Smooth muscle cell (in vitro differentiated cells): ENCODE data around the gene ATP8A2. TPM values are rescaled to one million over a fixed set of nuclear protein-coding genes. Genes with fewer than 3 reads are reported as not detected.

Source experiments
- DNase-seq: peaks from one replicate; lab custom pipeline; 2025; ENCODE audit not compliant: unreplicated experiment; lab: John Stamatoyannopoulos, UW
- H2AFZ ChIP-seq: fragments of 200-600 bp; sonication (generic); 2 replicates; pipeline ENCODE4 v1.6.0; 2016; ENCODE audit warnings: antibody characterized with exemption, low read depth, mild to moderate bottlenecking
- H3F3A ChIP-seq: fragments of 200-600 bp; sonication (generic); 2 replicates; pipeline ENCODE4 v1.6.0; 2017; ENCODE audit warnings: antibody characterized with exemption, low read depth
- H3K27ac ChIP-seq: fragments of 200-600 bp; sonication (generic); 2 replicates; pipeline ENCODE4 v1.5.1; 2016; ENCODE audit warnings: low read depth, mild to moderate bottlenecking
- H3K27me3 ChIP-seq: fragments of 200-600 bp; sonication (generic); 2 replicates; pipeline ENCODE4 v1.6.1; 2016; ENCODE audit warnings: low read depth, mild to moderate bottlenecking
- H3K36me3 ChIP-seq: fragments of 200-600 bp; sonication (generic); 2 replicates; pipeline ENCODE4 v1.5.1; 2016; ENCODE audit warnings: low read depth
- H3K4me1 ChIP-seq: fragments of 200-600 bp; sonication (generic); 2 replicates; pipeline ENCODE4 v1.5.1; 2016; ENCODE audit warnings: low read depth
- H3K4me2 ChIP-seq: fragments of 200-600 bp; sonication (generic); 2 replicates; pipeline ENCODE4 v1.6.0; 2016; ENCODE audit warnings: mild to moderate bottlenecking
- H3K4me3 ChIP-seq: fragments of 200-600 bp; sonication (generic); 2 replicates; pipeline ENCODE4 v1.5.1; 2016; ENCODE audit warnings: mild to moderate bottlenecking
- H3K79me2 ChIP-seq: fragments of 200-600 bp; sonication (generic); 2 replicates; pipeline ENCODE4 v1.6.0; 2016; ENCODE audit warnings: low read depth, mild to moderate bottlenecking
- H3K9ac ChIP-seq: fragments of 200-600 bp; sonication (generic); 2 replicates; pipeline ENCODE4 v1.6.0; 2016; ENCODE audit warnings: low read depth
- H3K9me3 ChIP-seq: fragments of 200-600 bp; sonication (generic); replicated peaks from 2 replicates; pipeline ENCODE4 v1.5.1; 2016; ENCODE audit warnings: low read depth
- H4K20me1 ChIP-seq: fragments of 200-600 bp; sonication (generic); 2 replicates; pipeline ENCODE4 v1.6.0; 2016; ENCODE audit warnings: low read depth
- whole genome bisulfite sequencing: methylation state at CpG from one replicate; pipeline ENCODE4 v1.1.7; 2016; ENCODE audit warnings: low lambda C conversion rate; 5-methylcytosine and 5-hydroxymethylcytosine counted together
- polyA plus RNA-seq: library from polyadenylated mRNA; unstranded; fragments of >200 nt; fragmentation: Nextera tagmentation; extraction: Ambion mirVana; gene quantifications from 2 replicates; pipeline ENCODE4 v1.2.1, GENCODE V29; 2016
- total RNA-seq: library from RNA; depleted of rRNA; stranded (reverse); fragments of >200 nt; gene quantifications from 2 replicates; pipeline ENCODE4 v1.2.3, GENCODE V29; 2014
- TF ChIP-seq, protein P1 (sequence below): fragments of 200-600 bp; sonication (generic); IDR thresholded peaks from 2 replicates; pipeline ENCODE4 v1.5.1; 2017; ENCODE audit warnings: borderline replicate concordance, mild to moderate bottlenecking, antibody characterized with exemption; ENCODE audit not compliant: insufficient read depth, poor library complexity, severe bottlenecking

The ATP8A2 gene
- total and polyA plus RNA-seq, 2 experiments from 2014 or later: under 0.01 to 0.06 TPM

GRCh38 chr13:25933520-25933919 lies 561.7 kb downstream of the ATP8A2 start:
- Histone ChIP-seq H2AFZ (no peak overlapping the region), H3K27me3 (peaks cover 7% of the 10 kb centered on the region), H3K9me3 (no peaks in the 10 kb centered on the region), H3K4me2 (no peak overlapping the region), H3F3A (no peaks in the 10 kb centered on the region), H3K36me3 (no peaks in the 10 kb centered on the region), H4K20me1 (no peaks in the 10 kb centered on the region), H3K4me3 (no peak overlapping the region), H3K4me1 (peaks cover 19% of the 10 kb centered on the region), H3K79me2 (no peaks in the 10 kb centered on the region), H3K9ac (no peak overlapping the region), H3K27ac (no peak overlapping the region)
- TF ChIP-seq, protein P1, sequence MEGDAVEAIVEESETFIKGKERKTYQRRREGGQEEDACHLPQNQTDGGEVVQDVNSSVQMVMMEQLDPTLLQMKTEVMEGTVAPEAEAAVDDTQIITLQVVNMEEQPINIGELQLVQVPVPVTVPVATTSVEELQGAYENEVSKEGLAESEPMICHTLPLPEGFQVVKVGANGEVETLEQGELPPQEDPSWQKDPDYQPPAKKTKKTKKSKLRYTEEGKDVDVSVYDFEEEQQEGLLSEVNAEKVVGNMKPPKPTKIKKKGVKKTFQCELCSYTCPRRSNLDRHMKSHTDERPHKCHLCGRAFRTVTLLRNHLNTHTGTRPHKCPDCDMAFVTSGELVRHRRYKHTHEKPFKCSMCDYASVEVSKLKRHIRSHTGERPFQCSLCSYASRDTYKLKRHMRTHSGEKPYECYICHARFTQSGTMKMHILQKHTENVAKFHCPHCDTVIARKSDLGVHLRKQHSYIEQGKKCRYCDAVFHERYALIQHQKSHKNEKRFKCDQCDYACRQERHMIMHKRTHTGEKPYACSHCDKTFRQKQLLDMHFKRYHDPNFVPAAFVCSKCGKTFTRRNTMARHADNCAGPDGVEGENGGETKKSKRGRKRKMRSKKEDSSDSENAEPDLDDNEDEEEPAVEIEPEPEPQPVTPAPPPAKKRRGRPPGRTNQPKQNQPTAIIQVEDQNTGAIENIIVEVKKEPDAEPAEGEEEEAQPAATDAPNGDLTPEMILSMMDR: no peak
- DNase-seq: no peak
- WGBS: 87% methylated on average over 4 of the region's 4 CpGs

DNA sequence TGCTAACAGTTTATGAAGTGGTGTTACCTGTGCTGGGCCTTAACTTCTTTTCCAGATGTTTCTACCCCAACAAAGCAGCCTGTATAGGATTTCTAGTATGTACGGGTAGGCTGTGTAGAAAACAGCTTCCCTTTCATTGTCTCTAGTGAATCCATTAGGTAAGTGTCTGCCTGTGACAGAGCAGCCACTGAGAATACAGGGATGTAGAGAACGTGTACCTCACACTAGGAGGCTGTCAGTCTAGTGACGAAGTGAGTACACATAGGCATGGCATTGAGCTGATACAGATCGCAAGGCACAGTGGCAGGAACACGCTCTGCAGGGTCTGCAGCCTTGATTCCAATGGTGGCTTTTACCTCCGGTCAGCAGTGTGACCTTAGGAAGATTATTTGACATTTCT lies 562.4 kb downstream of the ATP8A2 start:
- Histone ChIP-seq H3K9me3 (no peaks in the 10 kb centered on the region), H3K36me3 (no peaks in the 10 kb centered on the region), H3K4me1 (peaks cover 19% of the 10 kb centered on the region), H3K79me2 (no peaks in the 10 kb centered on the region), H3K4me2 (no peak overlapping the region), H4K20me1 (no peaks in the 10 kb centered on the region), H2AFZ (no peak overlapping the region), H3K27me3 (peaks cover 7% of the 10 kb centered on the region), H3F3A (no peaks in the 10 kb centered on the region), H3K9ac (no peak overlapping the region), H3K4me3 (no peak overlapping the region), H3K27ac (no peak overlapping the region)
- no peak for DNase-seq
- 91% methylated on average over 6 of the region's 6 CpGs for WGBS
- TF ChIP-seq, protein P1: no peak

DNA sequence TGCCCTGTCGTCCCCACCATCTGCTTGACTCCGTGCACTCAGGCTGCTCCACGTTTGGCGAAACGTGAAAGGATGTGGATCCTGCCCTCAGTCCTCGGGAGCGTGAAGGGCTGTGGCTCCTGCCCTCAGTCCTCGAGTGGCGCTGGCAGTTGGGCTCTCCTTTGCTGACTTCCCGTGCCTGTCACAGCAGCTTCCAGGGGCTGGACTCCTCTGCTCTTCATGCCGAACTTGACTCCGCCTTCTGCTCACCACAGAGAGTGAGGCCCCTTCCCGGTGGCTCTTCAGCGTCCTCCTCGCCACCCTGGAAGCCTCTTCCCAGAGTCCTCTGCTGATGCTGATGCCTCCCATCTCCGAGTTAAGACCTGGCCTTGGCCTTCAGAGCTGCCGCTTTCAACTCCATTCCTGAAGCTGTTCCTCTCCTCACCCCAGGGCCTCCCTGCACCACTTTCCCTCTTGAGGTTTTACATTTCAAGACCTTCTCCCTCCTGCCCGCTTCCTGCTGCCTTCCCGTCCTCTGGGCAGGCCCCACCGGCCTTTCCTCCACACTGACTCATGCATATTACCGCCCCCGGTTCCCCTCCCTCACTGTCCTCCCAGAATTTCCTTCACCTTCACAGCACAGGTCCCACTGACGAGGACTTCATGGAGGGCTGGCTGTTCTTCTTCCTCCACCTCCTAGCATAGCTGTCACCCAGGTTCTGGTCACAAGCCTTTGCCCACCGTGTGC lies 568.4 kb downstream of the ATP8A2 start:
- 84% methylated on average over 24 of the region's 24 CpGs for WGBS
- TF ChIP-seq, protein P1: no peak
- H2AFZ ChIP-seq: no peak overlapping the region
- peaks cover 6% of the 10 kb centered on the region for H3K4me1 ChIP-seq
- no peaks in the 10 kb centered on the region for H3K9me3 ChIP-seq
- H3K36me3 ChIP-seq: no peaks in the 10 kb centered on the region
- no peak overlapping the region for H3K27ac ChIP-seq
- no peak overlapping the region for H3K4me2 ChIP-seq
- no peaks in the 10 kb centered on the region for H4K20me1 ChIP-seq
- H3K27me3 ChIP-seq: no peaks in the 10 kb centered on the region
- H3K79me2 ChIP-seq: no peaks in the 10 kb centered on the region
- H3K4me3 ChIP-seq: no peak overlapping the region
- DNase-seq: no peak
- H3F3A ChIP-seq: no peaks in the 10 kb centered on the region
- H3K9ac ChIP-seq: no peak overlapping the region

- Histone ChIP-seq H3F3A (no peaks in the 10 kb centered on the region), H3K4me2 (no peak overlapping the region), H3K4me1 (no peaks in the 10 kb centered on the region), H3K4me3 (no peak overlapping the region), H3K27me3 (no peaks in the 10 kb centered on the region), H3K79me2 (no peaks in the 10 kb centered on the region), H3K9me3 (no peaks in the 10 kb centered on the region), H3K27ac (no peak overlapping the region), H2AFZ (no peak overlapping the region), H3K9ac (no peak overlapping the region), H3K36me3 (no peaks in the 10 kb centered on the region), H4K20me1 (no peaks in the 10 kb centered on the region)
- 94% methylated on average over 5 of the region's 5 CpGs for WGBS
- DNase-seq: no peak
- TF ChIP-seq, protein P1: no peak
Measured at GRCh38 chr13:25943081-25943480, 571.3 kb downstream of the ATP8A2 start.
